C4-2B (cell line): ENCODE data around the gene IWS1.
A peak's percentile ranks its signal among the peaks of the same experiment; 100 is the strongest.

ENCODE experiments used
- H3K27ac ChIP-seq: fragments of 450-650 bp; 2 replicates; pipeline ENCODE4 v1.5.1; 2017
- ZFX ChIP-seq: fragments of 450-650 bp; IDR thresholded peaks from 2 replicates; pipeline ENCODE4 v1.6.1; 2017
- TF ChIP-seq, protein P1 (sequence below): fragments of 450-650 bp; conservative IDR thresholded peaks from 2 replicates; pipeline ENCODE4 v1.5.1; 2017; ENCODE audit warnings: mild to moderate bottlenecking

Gene IWS1

GRCh38 chr2:127448526-127448925 lies 77.8 kb downstream of the IWS1 start:
- H3K27ac ChIP-seq, result no peak overlapping the region
- TF ChIP-seq ZFX, result no peak
- TF ChIP-seq, protein P1, sequence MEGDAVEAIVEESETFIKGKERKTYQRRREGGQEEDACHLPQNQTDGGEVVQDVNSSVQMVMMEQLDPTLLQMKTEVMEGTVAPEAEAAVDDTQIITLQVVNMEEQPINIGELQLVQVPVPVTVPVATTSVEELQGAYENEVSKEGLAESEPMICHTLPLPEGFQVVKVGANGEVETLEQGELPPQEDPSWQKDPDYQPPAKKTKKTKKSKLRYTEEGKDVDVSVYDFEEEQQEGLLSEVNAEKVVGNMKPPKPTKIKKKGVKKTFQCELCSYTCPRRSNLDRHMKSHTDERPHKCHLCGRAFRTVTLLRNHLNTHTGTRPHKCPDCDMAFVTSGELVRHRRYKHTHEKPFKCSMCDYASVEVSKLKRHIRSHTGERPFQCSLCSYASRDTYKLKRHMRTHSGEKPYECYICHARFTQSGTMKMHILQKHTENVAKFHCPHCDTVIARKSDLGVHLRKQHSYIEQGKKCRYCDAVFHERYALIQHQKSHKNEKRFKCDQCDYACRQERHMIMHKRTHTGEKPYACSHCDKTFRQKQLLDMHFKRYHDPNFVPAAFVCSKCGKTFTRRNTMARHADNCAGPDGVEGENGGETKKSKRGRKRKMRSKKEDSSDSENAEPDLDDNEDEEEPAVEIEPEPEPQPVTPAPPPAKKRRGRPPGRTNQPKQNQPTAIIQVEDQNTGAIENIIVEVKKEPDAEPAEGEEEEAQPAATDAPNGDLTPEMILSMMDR, result no peak

- TF ChIP-seq ZFX, result no peak
- TF ChIP-seq, protein P1, result no peak
- no peak overlapping the region for H3K27ac ChIP-seq
These were observed 86.9 kb downstream of the IWS1 start for GRCh38 chr2:127439343-127439742.

- H3K27ac ChIP-seq, result no peak overlapping the region
- TF ChIP-seq ZFX, result no peak
- TF ChIP-seq, protein P1, result no peak
These were observed 88.2 kb downstream of the IWS1 start for GRCh38 chr2:127437781-127438726.

DNA sequence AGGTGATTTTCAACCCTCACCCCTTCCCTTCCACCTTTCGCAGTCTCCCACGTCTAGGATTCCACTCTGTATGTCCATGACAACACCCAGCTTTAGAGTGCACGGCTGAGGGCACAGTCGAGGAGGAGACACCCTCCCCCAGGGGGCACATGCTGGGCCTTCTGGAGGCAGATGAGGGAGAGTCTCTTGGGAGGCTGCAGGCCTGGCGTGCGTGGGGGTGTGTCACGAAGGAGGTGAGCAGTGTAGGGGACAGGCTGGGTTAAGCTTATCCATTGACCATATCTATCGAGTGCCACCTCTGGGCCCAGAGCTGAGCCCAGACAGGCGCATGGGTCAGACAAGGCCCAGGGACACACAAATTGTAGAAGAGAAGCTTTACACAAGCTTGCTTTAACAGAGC lies 89.2 kb downstream of the IWS1 start:
- H3K27ac ChIP-seq, result no peak overlapping the region
- TF ChIP-seq, protein P1, result no peak
- no peak for TF ChIP-seq ZFX

- no peak overlapping the region for H3K27ac ChIP-seq
- TF ChIP-seq, protein P1, result no peak
- no peak for TF ChIP-seq ZFX
These were observed 91.8 kb downstream of the IWS1 start for GRCh38 chr2:127434515-127434914.

- H3K27ac ChIP-seq, result peak overlapping the region; percentile 9; the same call in 1 of the 2 replicates
- TF ChIP-seq, protein P1, result no peak
- no peak for TF ChIP-seq ZFX
These were observed 94.8 kb downstream of the IWS1 start for GRCh38 chr2:127431408-127432023.
